ENCODE data around the gene GPC3. TPM values are rescaled to one million over a fixed set of nuclear protein-coding genes. Genes with fewer than 3 reads are reported as not detected.

The GPC3 gene
- total RNA-seq, 1 experiment from 2014 or later: 0.24 TPM

DNA sequence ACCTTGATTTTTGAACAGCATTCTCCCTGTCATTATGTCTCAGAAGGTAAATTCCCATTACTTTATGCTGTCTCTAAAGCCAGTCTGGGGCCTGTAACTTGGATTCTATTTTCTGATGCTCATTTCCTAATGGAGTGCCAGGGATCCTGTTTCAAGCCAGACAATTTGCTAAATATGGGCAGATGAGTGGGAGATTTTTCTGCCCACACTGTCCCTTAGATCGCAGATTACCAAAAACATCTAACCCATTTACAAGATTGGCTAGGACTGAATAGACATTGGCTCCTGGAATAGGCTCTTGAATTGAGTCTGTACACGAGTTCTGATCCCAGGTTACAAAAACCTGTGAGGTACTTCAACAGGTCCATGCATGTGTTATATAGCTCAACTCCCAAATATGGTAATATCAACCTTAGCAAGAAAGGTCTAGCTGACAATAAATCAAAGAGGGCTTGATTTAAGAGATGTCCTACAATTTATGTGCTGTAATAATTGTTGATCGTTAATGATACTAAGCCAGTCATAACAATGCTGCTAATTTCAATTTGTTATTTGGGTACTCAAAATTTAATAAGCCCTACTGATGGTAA lies 5.7 kb downstream of the GPC3 start:
- no peak for TF ChIP-seq CTCF (conservative IDR thresholded peaks at IDR 0.05; ENCODE audit: low read depth, low read length)
- no peak for TF ChIP-seq EZH2 (IDR thresholded peaks at IDR 0.05; ENCODE audit: borderline replicate concordance, low read depth, low read length, poor library complexity, severe bottlenecking)
- no peaks in the 10 kb centered on the region for H3K36me3 ChIP-seq (ENCODE audit: insufficient read depth, low read length, poor library complexity, severe bottlenecking)
- no peak overlapping the region for H3K27ac ChIP-seq (ENCODE audit: low read depth, low read length, poor library complexity, severe bottlenecking)
- H3K9me3 ChIP-seq (ENCODE audit: low read depth, low read length, poor library complexity, severe bottlenecking): no peaks in the 10 kb centered on the region
- H3K27me3 ChIP-seq (replicated peaks; ENCODE audit: insufficient read depth, low read depth, low read length, poor library complexity): peaks cover 4% of the 10 kb centered on the region
- ChIA-PET CTCF (no interaction called here), POLR2A (ENCODE audit: low non-redundant PET) (no interaction called here)
- no peaks in the 10 kb centered on the region for H3K4me1 ChIP-seq (ENCODE audit: insufficient read depth, low read length, poor library complexity, severe bottlenecking)
- intact Hi-C loops (cut with micrococcal nuclease; ENCODE audit: unreplicated experiment): no loop called here
- no peak for DNase-seq (ENCODE audit: low spot score)
- no peak overlapping the region for H3K4me3 ChIP-seq (ENCODE audit: low read depth, low read length, poor library complexity, severe bottlenecking)
- no TSS peak for BruUV-seq (replicated peaks)

DNA sequence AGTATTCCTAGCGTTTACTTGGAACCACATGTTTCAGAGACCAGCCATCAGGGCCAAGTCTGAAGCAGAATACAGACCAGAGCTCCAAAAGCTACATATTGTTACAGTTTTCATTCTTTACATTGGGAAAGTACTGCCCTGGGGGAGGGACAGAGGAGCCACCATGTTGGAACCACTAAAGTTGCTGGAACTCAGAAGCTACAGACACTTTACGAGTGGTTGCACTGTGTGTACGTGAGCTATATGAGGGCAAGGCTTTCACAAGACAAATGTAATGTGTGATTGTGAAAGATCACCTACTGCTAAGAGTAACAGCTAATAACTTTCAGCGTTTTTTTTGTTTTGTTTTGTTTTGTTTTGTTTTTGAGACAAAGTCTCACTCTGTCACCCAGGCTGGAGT lies 11.7 kb downstream of the GPC3 start:
- no peak overlapping the region for H3K27ac ChIP-seq (ENCODE audit: low read depth, low read length, poor library complexity, severe bottlenecking)
- intact Hi-C loops (cut with micrococcal nuclease; ENCODE audit: unreplicated experiment): no loop called here
- BruUV-seq (replicated peaks): no TSS peak
- H3K36me3 ChIP-seq (ENCODE audit: insufficient read depth, low read length, poor library complexity, severe bottlenecking): no peaks in the 10 kb centered on the region
- no peak for DNase-seq (ENCODE audit: low spot score)
- H3K4me1 ChIP-seq (ENCODE audit: insufficient read depth, low read length, poor library complexity, severe bottlenecking): no peaks in the 10 kb centered on the region
- ChIA-PET POLR2A (ENCODE audit: low non-redundant PET) (no interaction called here), CTCF (no interaction called here)
- no peaks in the 10 kb centered on the region for H3K9me3 ChIP-seq (ENCODE audit: low read depth, low read length, poor library complexity, severe bottlenecking)
- H3K4me3 ChIP-seq (ENCODE audit: low read depth, low read length, poor library complexity, severe bottlenecking): no peak overlapping the region
- H3K27me3 ChIP-seq (replicated peaks; ENCODE audit: insufficient read depth, low read depth, low read length, poor library complexity): peaks cover 21% of the 10 kb centered on the region
- TF ChIP-seq CTCF (conservative IDR thresholded peaks at IDR 0.05; ENCODE audit: low read depth, low read length) (no peak), EZH2 (IDR thresholded peaks at IDR 0.05; ENCODE audit: borderline replicate concordance, low read depth, low read length, poor library complexity, severe bottlenecking) (no peak)

DNA sequence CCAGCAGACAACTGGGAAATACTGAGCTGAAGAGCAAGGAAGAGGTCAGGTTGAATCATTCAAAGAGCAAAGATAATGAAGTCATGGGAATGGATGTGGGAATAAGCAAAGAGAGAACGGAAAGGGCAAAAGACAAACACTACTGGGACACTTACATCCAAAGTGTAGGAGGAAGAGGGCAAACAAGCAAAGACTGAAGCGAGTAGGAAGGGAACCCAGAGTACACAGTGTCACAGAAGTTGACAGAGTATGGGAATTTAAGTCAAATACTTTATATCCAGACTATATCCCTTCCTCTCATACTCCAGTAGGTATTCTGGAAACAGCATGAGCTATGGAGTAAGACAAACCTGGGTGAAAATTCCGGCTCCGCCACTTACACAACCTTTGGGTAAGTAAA lies 12.5 kb downstream of the GPC3 start:
- DNase-seq (ENCODE audit: low spot score): no peak
- peaks cover 21% of the 10 kb centered on the region for H3K27me3 ChIP-seq (replicated peaks; ENCODE audit: insufficient read depth, low read depth, low read length, poor library complexity)
- POLR2A ChIA-PET (ENCODE audit: low non-redundant PET): no interaction called here
- H3K9me3 ChIP-seq (ENCODE audit: low read depth, low read length, poor library complexity, severe bottlenecking): no peaks in the 10 kb centered on the region
- no peaks in the 10 kb centered on the region for H3K4me1 ChIP-seq (ENCODE audit: insufficient read depth, low read length, poor library complexity, severe bottlenecking)
- no TSS peak for BruUV-seq (replicated peaks)
- TF ChIP-seq EZH2 (IDR thresholded peaks at IDR 0.05; ENCODE audit: borderline replicate concordance, low read depth, low read length, poor library complexity, severe bottlenecking) (no peak), CTCF (conservative IDR thresholded peaks at IDR 0.05; ENCODE audit: low read depth, low read length) (no peak)
- intact Hi-C loops (cut with micrococcal nuclease; ENCODE audit: unreplicated experiment): no loop called here
- no peaks in the 10 kb centered on the region for H3K36me3 ChIP-seq (ENCODE audit: insufficient read depth, low read length, poor library complexity, severe bottlenecking)
- CTCF ChIA-PET: no interaction called here
- no peak overlapping the region for H3K27ac ChIP-seq (ENCODE audit: low read depth, low read length, poor library complexity, severe bottlenecking)
- H3K4me3 ChIP-seq (ENCODE audit: low read depth, low read length, poor library complexity, severe bottlenecking): no peak overlapping the region
